ENCODE data around the gene RMND5B.

The RMND5B gene

DNA sequence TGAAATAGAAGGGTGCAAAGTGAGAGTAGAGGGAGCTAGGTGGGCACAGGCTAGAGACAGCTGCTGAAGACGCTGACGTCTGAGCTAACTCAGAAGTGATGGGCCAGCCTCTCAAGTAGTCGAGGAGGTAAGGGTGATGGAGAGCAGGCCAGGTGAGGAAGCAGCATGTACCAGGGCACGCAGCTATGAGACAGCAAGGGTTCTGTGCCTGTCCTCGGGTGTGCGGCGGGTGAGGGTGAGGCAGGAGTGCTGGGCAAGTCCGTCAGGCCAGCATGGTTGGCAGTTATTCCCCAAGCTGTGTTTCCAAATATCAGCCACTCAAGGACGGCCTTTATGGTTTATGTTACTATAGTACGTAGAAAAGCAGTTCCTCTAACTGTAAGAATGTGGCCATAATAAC is 6.2 kb downstream of the RMND5B start:
- no peak for DNase-seq

DNA sequence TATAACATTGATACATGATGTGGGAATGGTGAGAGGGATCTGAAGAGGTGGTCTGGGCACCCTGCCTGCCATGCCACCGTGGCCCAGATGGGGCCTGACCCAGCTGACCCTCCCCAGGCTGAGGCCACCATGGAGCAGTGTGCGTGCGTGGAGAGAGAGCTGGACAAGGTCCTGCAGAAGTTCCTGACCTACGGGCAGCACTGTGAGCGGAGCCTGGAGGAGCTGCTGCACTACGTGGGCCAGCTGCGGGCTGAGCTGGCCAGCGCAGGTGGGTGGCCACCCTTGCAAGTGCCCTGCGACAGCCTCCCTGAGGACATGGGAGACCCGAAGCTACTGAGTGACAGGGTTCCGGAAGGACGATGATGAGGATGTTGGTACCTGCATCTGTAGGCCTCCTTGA is 7.2 kb downstream of the RMND5B start:
- DNase-seq: no peak

DNA sequence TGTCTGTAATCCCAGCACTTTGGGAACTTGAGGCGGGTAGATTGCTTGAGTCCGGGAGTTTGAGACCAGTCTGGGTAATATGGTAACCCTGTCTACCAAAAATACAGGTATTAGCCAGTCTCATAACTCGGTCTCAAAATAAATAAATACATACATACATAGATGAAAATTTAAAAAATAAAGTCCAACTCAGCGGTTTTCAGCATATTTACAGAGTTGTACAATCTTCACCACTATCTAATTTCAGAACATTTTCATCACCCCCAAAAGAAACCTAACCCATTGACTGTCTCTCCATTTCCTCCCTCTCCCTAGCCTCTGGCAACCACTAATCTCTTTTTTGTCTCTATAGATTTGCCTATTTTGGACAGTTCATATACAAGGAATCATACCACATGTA is 10.7 kb downstream of the RMND5B start:
- no peak for DNase-seq

DNA sequence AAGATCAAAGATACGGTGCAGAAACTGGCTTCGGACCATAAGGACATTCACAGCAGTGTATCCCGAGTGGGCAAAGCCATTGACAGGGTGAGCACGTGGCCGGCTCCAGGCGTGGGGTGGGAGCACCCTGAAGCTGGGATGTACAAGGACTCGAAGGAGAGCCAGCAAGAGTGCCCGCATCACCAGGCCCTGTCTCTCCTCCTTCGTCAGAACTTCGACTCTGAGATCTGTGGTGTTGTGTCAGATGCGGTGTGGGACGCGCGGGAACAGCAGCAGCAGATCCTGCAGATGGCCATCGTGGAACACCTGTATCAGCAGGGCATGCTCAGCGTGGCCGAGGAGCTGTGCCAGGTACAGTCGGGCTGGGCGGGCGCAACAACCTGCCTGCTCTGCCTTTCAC is 11.8 kb downstream of the RMND5B start:
- DNase-seq: no peak

DNA sequence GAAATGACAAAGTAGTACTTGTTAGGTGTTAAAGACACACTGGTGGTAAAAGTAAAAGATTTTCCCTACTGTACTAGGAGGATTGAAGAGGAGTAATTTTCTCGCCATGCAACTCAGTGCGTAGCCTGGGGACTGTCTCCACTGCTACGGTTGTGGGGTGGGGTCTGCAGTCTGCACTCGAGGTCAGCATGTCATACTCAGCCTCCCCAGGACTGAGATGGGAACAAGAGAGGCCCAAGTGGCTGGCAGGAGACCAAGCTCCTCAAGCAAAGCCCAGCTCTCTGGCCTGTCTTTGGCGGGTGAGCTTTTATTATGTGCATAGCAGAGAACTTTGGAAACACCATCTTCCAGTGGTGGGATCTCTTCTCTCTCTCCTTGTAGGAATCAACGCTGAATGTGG is 12.4 kb downstream of the RMND5B start:
- no peak for DNase-seq

DNA sequence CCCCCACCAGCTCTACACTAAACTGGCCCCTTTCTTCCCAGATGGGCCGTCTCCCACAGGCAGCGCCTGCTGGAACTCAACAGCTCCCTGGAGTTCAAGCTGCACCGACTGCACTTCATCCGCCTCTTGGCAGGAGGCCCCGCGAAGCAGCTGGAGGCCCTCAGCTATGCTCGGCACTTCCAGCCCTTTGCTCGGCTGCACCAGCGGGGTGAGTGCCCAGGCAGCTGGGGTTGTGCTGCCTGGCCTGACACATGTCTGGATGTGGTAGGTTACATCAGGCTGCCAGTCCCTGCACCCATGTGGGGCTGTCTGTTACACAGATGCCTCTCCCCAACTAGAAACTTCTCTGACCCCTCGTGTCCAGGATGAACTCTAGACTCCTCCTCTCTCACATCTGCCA is 13.1 kb downstream of the RMND5B start:
- DNase-seq: no peak

DNA sequence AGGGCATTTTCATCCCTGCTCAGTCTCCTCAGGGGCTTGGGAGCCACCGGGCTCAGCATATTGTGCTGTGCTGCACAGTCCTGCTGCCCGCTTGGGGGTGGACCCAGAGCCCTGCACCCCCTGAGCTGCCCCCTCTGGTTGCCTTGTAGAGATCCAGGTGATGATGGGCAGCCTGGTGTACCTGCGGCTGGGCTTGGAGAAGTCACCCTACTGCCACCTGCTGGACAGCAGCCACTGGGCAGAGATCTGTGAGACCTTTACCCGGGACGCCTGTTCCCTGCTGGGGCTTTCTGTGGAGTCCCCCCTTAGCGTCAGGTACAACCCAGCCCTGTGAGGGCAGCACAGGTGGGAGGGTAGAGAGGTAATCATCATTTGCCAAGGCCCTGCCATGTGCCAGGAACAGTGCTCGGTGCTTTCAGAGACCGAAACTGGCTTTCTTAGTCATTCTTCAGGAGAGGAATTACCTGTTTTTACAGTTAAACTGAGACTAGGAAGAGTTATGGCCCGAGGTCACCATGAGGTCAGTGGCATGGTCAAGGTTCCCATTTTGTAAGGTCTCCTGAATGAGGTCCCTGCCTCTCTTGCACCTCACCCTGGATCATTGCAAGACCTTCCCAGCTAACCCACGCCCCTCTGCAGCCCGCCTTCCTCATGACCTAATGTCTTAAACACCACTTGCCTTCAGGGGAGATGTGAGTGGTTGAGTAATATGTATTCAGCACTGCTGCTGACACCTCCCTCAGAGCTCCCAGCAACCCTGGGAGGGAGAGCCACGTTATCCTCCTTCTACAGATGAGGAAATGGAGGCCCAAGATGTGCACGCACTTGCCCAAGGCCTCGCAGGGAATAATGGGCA is 15.4 kb downstream of the RMND5B start:
- peak in 1 of 2 donors; percentile 25 for DNase-seq

DNA sequence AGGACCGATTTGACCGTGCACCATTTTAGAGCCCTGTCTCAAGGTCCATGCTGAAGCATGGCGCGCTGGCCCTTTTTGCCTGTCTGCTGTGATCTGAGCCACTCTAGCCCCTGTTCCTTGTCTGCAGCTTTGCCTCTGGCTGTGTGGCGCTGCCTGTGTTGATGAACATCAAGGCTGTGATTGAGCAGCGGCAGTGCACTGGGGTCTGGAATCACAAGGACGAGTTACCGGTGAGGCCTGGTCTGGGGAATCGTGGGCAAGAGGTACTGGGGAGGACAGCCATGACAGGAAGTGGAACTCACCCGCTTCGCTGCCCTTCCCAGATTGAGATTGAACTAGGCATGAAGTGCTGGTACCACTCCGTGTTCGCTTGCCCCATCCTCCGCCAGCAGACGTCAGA is 16.6 kb downstream of the RMND5B start:
- no peak for DNase-seq

DNA sequence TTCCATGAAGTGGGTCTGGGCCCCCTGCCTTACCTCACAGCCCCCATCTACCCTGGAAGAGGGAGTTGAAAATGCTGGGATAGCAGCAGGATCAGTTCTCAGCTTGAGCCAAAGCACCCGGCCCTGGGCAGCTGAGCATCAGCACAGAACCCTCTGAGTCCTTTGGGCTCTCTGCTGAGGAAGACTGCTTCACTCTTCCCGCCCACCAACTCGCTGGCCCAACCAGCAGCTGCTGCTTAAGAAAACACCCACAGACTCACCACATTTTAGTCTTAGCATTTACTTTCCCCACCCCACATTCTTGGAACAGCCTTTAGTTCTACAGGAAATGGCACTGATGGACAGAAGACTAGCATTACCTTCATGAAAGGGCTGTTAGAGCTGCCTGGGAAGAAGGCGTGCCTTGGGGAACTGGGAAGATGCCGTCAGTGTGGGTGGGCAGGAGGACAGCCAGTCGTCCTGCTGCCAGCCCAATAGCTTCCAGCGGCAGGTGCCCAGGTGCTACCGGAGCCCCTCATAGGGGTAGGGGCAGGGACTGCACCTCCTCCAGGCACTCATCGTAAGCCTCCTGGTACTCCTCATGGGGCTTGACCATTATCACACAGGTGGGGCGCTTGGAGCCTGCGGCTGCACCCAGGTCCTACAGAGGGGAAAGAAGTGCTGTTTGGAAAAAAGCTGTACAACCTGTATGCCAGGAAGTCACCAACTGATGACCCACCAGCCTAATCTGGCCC is 18.6 kb downstream of the RMND5B start:
- DNase-seq: no peak

DNA sequence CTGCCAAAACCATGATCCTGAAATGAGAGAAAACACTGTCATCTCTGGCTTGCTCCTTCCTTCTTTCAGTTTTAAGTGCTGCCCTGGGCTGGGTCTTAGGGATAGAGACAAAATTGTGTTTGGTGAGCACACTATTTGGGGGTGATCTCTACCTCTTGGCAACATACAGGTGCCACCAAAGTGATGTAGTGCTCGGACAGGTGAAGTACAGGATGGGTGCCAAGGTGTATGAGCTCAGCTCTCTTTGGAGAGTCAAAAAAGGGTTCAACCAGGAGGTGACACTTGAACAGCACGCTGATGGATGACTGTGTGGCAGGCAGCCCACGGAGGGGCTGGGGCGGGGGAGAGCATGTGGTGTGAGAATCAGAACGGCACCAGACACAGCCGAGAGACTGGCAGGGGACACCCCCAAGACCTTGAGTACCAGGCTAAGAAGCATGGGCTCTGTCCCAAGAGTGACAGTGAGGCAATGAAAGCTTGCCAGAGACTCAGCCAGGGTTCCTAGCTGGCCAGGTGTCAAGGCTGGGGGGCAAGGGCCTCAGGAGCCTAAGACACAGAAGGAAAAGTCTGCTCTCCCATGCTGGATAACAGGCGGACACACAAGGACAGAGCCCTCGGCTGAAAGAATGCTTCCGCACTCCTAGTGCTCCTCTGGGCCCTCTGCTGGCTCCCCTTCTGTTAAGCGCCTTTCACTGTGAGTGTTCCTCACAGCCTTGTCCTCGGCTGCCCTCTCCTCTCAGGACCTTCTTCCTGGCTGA is 20.3 kb downstream of the RMND5B start:
- no peak for DNase-seq

DNA sequence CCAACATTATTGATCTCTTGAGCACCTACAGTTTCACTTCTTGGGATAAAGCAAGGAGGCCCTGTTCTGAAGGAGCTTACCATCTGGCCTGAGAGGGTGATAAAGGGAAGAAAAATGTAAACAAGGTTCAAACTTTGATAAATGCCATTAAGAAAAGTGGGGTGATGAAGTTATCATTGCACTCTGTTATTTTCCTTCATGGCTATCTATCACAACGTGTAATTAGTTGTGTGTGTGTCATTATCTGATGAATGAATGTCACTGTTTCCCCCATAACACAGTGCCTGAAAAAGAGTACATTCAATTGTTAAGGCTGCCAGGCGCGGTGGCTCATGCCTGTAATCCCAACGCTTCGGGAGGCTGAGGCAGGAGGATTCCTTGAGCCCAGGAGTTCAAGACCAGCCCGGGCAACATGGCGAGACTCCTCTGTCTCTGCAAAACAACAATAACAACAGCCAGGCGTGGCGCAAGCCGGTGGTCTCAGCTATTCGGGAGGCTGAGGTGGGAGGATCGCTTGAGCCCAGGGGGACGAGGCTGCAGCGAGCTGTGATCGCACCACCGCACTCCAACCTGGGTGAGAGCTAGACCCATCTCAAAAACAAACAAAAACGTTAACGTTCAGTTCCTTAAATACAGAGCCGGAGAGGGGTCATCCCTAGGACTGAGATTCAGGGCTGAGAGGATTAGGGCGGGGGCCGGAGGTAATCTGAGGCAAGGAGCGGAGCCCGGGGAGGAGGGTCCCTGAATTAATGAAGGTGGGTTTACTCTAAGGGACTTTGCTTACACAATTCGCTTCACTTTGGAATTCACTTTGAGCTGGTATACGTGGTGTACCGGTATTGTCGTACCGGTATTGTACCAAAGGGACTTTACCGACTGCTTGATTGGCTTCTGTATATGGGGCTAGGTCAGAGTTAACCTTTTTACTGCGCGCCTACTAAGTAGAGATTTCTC is 22.0 kb downstream of the RMND5B start:
- no peak for DNase-seq

GRCh38 chr5:178153530-178154340 is 22.9 kb downstream of the RMND5B start, which contains the start of gene NHP2:
Gene NHP2, minus strand, starts transcription at chr5:178153885. Its CDS starts 68 bp downstream, at chr5:178153817.
- DNase-seq: peak; percentile 85 to 99

DNA sequence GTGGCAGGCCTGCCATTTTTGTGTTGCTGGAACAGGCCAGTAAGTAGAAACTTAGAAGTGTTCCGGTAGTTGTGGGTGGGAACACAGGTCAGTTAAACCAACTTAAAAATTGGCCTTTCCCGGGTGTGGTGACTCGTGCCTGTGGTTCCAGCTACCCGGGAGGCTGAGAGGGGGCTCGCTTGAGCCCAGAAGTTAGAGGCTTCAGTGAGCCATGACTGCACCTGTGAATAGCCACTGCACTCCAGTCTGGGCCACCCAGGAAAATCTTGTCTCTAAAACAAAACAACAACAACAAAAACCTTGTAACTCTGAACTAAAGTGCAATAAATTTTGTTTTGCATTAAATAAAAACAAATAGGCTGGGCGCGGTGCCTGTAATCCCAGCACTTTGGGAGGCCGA is 24.3 kb downstream of the RMND5B start:
- DNase-seq: no peak

- no peak for DNase-seq
Observed at GRCh38 chr5:178160176-178160575, 29.4 kb downstream of the RMND5B start.

GRCh38 chr5:178162481-178162880 is 31.7 kb downstream of the RMND5B start:
- no peak for DNase-seq

DNA sequence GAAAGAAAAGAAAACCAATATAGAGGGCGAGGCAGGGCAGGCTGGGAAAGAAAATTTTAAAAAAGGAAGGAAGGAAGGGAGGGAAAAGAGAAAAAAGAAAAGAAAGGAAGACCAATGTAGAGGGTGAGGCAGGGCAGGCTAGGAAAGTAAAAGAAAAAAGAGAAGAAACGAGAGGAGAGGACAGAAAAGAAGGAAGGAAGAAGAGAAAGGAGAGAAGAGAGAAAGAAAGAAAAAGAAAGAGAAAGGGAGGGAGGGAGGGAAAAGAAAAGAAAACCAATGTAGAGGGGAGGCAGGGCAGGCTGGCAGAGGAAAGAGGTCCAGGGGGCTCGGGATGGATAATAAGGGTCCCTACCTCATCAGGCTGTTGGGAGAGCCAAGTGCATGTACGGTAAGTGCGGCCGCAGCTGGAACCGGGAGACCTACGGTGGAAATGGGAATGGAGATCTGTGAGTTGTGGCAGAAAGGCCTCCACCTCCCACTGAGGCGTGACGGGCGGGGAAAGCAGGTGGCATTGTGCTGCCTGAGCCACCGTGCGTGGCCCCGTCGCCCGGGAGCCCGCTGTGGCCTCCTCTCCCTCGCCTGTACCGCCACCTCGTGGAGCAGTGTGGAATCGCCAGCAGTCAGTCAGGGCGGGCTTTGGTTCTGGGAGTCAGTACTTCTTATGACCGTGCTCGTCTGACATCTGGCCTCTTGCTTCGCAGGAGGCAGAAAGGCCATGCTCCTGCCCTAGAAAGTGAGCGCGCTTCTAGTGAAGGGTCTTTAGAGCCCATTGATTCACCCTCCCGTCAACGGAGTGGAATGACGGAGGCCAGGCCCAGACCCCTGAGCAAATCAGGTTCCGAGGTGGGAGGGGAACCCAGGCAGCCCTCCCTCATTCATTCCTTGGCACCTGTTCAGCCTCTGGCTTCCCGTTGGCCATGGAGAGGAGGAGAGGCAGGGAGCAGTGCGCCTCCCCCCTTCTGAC is 33.2 kb downstream of the RMND5B start:
- peak; percentile 69 to 78 for DNase-seq

GRCh38 chr5:178165581-178165980 is 34.8 kb downstream of the RMND5B start:
- no peak for DNase-seq

- DNase-seq: no peak
Observed at GRCh38 chr5:178170455-178170854, 39.6 kb downstream of the RMND5B start.

- DNase-seq: no peak
Observed at GRCh38 chr5:178174456-178174855, 43.6 kb downstream of the RMND5B start.

DNA sequence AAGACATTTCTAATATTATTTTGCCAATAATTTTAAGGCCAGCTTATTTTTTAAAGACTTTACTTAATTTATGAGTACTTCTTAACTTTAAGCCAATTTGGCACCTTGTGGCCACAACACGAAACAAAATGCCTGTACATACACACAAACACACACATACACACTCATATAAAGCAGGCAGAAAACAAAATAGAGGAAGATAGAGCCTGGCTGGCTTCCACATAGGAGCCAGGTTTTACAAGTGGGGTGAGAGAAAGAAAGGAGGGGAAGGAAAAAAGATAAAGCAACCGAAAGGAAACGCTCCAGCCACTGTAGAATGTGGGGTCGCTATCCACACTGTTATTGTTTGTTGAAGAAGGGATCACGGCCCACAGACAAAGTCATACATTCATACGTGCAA is 46.0 kb downstream of the RMND5B start:
- DNase-seq: no peak
